Mesendoderm (in vitro differentiated cells): ENCODE data around the gene CA11.

Experiments
- DNase-seq: peaks from one replicate; pipeline ENCODE4 v3.0.0; 2013
- H2AK5ac ChIP-seq: 2 replicates; pipeline ENCODE4 v1.6.1; 2013; ENCODE audit warnings: low read length, inconsistent platforms
- H2BK120ac ChIP-seq: 2 replicates; pipeline ENCODE4 v1.6.1; 2013; ENCODE audit warnings: low read depth, mild to moderate bottlenecking, low read length, moderate library complexity, mixed read lengths
- H2BK15ac ChIP-seq: replicated peaks from 2 replicates; pipeline ENCODE4 v1.6.1; 2013; ENCODE audit warnings: low read depth, mild to moderate bottlenecking, moderate library complexity
- H2BK5ac ChIP-seq: 2 replicates; pipeline ENCODE4 v1.6.1; 2013; ENCODE audit warnings: low read length, inconsistent platforms
- H3K18ac ChIP-seq: 2 replicates; pipeline ENCODE4 v1.6.1; 2013; ENCODE audit warnings: mild to moderate bottlenecking, low read length, mixed read lengths
- H3K23ac ChIP-seq: one replicate; pipeline ENCODE4 v1.6.1; 2013; ENCODE audit warnings: low read length
- H3K27ac ChIP-seq: 2 replicates; pipeline ENCODE4 v1.5.1; 2013; ENCODE audit warnings: low read depth, mild to moderate bottlenecking, inconsistent platforms, low read length, moderate library complexity
- H3K27me3 ChIP-seq: 2 replicates; pipeline ENCODE4 v1.6.1; 2013; ENCODE audit warnings: low read length, control low read depth, mild to moderate bottlenecking, inconsistent platforms; ENCODE audit not compliant: insufficient read depth, poor library complexity
- H3K36me3 ChIP-seq: 2 replicates; pipeline ENCODE4 v1.6.1; 2013; ENCODE audit warnings: low read length, inconsistent platforms; ENCODE audit not compliant: control insufficient read depth, insufficient read depth
- H3K4ac ChIP-seq: one replicate; pipeline ENCODE4 v1.6.1; 2013; ENCODE audit warnings: low read depth, mild to moderate bottlenecking, low read length, moderate library complexity
- H3K4me1 ChIP-seq: 2 replicates; pipeline ENCODE4 v1.6.1; 2013; ENCODE audit warnings: low read depth, low read length, inconsistent platforms; ENCODE audit not compliant: control insufficient read depth
- H3K4me2 ChIP-seq: 2 replicates; pipeline ENCODE4 v1.6.1; 2013; ENCODE audit warnings: low read length
- H3K4me3 ChIP-seq: 2 replicates; pipeline ENCODE4 v1.5.1; 2013; ENCODE audit warnings: mild to moderate bottlenecking, low read length
- H3K56ac ChIP-seq: one replicate; pipeline ENCODE4 v1.6.1; 2013; ENCODE audit warnings: low read length
- H3K79me1 ChIP-seq: 2 replicates; pipeline ENCODE4 v1.6.1; 2013; ENCODE audit warnings: low read length, inconsistent platforms
- H3K79me2 ChIP-seq: 2 replicates; pipeline ENCODE4 v1.6.1; 2013; ENCODE audit warnings: mild to moderate bottlenecking, low read length; ENCODE audit not compliant: control insufficient read depth, insufficient read depth
- H3K9ac ChIP-seq: 2 replicates; pipeline ENCODE4 v1.6.1; 2013; ENCODE audit warnings: low read length, inconsistent platforms
- H4K5ac ChIP-seq: one replicate; pipeline ENCODE4 v1.6.1; 2013; ENCODE audit warnings: low read length
- H4K8ac ChIP-seq: one replicate; pipeline ENCODE4 v1.6.1; 2013; ENCODE audit warnings: low read depth, mild to moderate bottlenecking, control low read depth, low read length, moderate library complexity
- WGBS: extraction: QIAGEN DNeasy Blood & Tissue Kit; methylation state at CpG from one replicate; pipeline ENCODE4 v1.1.7; 2013; ENCODE audit warnings: low lambda C conversion rate, missing lambda C conversion rate; ENCODE audit not compliant: insufficient coverage; ENCODE audit errors: extremely low coverage; 5-methylcytosine and 5-hydroxymethylcytosine counted together

Gene CA11

DNA sequence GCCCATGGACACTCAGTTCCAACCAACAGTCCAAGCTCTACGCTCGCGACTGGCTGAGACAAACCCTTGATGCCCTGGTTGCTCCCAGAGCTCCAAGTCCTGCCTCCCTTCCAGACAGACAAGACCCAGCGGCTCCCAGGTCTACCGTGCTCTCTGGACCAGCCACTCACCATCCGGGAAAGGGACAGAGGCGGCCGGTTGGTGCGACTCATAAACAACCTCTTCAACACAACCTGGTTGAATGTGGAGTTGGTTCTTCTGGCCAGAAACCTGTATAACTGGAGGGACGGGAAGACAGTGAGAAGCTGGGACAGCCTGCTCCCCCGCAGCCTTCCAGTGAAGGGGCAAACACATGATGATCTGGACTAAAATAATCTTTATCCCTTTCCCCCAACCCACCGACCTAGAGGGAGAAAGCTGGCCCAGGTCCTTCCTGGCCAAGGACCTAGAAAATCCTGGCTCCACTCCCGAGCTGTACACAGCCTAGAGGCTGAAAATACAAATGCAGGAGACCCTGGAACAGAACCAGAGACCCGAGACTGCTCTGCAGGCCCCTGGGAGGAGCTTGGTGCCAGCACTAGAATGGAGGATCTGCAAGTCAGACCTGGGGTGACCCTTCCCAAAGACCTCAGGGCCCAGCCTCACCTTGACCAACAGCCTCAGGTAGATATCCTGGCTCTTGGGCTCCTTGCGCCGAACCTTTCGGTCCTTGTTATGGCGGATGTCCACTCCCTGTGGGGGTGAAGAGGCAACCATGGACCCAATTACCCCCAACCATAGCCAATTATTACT, 28.6 kb downstream of the CA11 start:
- Histone ChIP-seq H3K23ac (no peak overlapping the region), H4K5ac (no peak overlapping the region), H3K27ac (no peak overlapping the region), H2AK5ac (no peak overlapping the region), H3K9ac (peak overlapping the region; percentile 92), H3K4me3 (peak overlapping the region; percentile 99), H3K4me1 (peaks cover 11% of the 10 kb centered on the region), H3K36me3 (peaks cover 26% of the 10 kb centered on the region), H2BK120ac (no peak overlapping the region), H3K79me1 (peaks cover 11% of the 10 kb centered on the region), H3K56ac (peak overlapping the region; percentile 95), H3K18ac (no peak overlapping the region), H2BK15ac (no peak overlapping the region), H2BK5ac (no peak overlapping the region), H3K79me2 (peaks cover 33% of the 10 kb centered on the region), H3K4me2 (peak overlapping the region; percentile 67), H3K27me3 (no peaks in the 10 kb centered on the region), H4K8ac (no peak overlapping the region), H3K4ac (no peak overlapping the region)
- no CpG with 5 or more reads among the region's 18 CpGs for WGBS
- no peak for DNase-seq

GRCh38 chr19:48616491-48617056, 29.4 kb downstream of the CA11 start:
- Histone ChIP-seq H2BK15ac (no peak overlapping the region), H4K8ac (no peak overlapping the region), H3K9ac (peak overlapping the region; percentile 92), H3K27me3 (no peaks in the 10 kb centered on the region), H3K18ac (no peak overlapping the region), H3K79me2 (peaks cover 33% of the 10 kb centered on the region), H2AK5ac (no peak overlapping the region), H3K23ac (no peak overlapping the region), H3K4me3 (no peak overlapping the region), H2BK120ac (no peak overlapping the region), H3K36me3 (peaks cover 26% of the 10 kb centered on the region), H3K27ac (no peak overlapping the region), H3K4me2 (no peak overlapping the region), H3K4me1 (peaks cover 11% of the 10 kb centered on the region), H3K56ac (peak overlapping the region; percentile 95), H2BK5ac (no peak overlapping the region), H3K79me1 (peaks cover 11% of the 10 kb centered on the region), H3K4ac (no peak overlapping the region), H4K5ac (no peak overlapping the region)
- no CpG with 5 or more reads among the region's 12 CpGs for WGBS
- no peak for DNase-seq

- no peak overlapping the region for H2BK15ac ChIP-seq
- no peak overlapping the region for H3K18ac ChIP-seq
- no peaks in the 10 kb centered on the region for H3K27me3 ChIP-seq
- H3K27ac ChIP-seq: no peak overlapping the region
- no peak overlapping the region for H2AK5ac ChIP-seq
- H3K4me1 ChIP-seq: peaks cover 11% of the 10 kb centered on the region
- H3K56ac ChIP-seq: peak overlapping the region; percentile 49
- no CpG with 5 or more reads among the region's 16 CpGs for WGBS
- no peak overlapping the region for H3K4ac ChIP-seq
- no peak overlapping the region for H2BK120ac ChIP-seq
- peak overlapping the region; percentile 92 for H3K9ac ChIP-seq
- no peak overlapping the region for H4K5ac ChIP-seq
- H3K36me3 ChIP-seq: peaks cover 26% of the 10 kb centered on the region
- no peak overlapping the region for H4K8ac ChIP-seq
- H2BK5ac ChIP-seq: no peak overlapping the region
- no peak for DNase-seq
- peaks cover 11% of the 10 kb centered on the region for H3K79me1 ChIP-seq
- H3K79me2 ChIP-seq: peaks cover 33% of the 10 kb centered on the region
- H3K4me3 ChIP-seq: no peak overlapping the region
- H3K23ac ChIP-seq: no peak overlapping the region
- no peak overlapping the region for H3K4me2 ChIP-seq
Measured at GRCh38 chr19:48616041-48616436, 29.9 kb downstream of the CA11 start.

- Histone ChIP-seq H2BK15ac (no peak overlapping the region), H3K18ac (no peak overlapping the region), H3K36me3 (peaks cover 26% of the 10 kb centered on the region), H3K27ac (peak overlapping the region; percentile 71), H3K56ac (peak overlapping the region; percentile 65), H3K4ac (no peak overlapping the region), H3K79me1 (peaks cover 11% of the 10 kb centered on the region), H3K27me3 (no peaks in the 10 kb centered on the region), H2BK5ac (no peak overlapping the region), H2AK5ac (no peak overlapping the region), H3K79me2 (peaks cover 33% of the 10 kb centered on the region), H3K9ac (peak overlapping the region; percentile 40), H3K4me3 (no peak overlapping the region), H2BK120ac (no peak overlapping the region), H4K5ac (no peak overlapping the region), H3K23ac (no peak overlapping the region), H4K8ac (no peak overlapping the region), H3K4me2 (no peak overlapping the region), H3K4me1 (peaks cover 11% of the 10 kb centered on the region)
- DNase-seq: no peak
- no CpG with 5 or more reads among the region's 19 CpGs for WGBS
Measured at GRCh38 chr19:48615231-48616040, 30.6 kb downstream of the CA11 start.

DNA sequence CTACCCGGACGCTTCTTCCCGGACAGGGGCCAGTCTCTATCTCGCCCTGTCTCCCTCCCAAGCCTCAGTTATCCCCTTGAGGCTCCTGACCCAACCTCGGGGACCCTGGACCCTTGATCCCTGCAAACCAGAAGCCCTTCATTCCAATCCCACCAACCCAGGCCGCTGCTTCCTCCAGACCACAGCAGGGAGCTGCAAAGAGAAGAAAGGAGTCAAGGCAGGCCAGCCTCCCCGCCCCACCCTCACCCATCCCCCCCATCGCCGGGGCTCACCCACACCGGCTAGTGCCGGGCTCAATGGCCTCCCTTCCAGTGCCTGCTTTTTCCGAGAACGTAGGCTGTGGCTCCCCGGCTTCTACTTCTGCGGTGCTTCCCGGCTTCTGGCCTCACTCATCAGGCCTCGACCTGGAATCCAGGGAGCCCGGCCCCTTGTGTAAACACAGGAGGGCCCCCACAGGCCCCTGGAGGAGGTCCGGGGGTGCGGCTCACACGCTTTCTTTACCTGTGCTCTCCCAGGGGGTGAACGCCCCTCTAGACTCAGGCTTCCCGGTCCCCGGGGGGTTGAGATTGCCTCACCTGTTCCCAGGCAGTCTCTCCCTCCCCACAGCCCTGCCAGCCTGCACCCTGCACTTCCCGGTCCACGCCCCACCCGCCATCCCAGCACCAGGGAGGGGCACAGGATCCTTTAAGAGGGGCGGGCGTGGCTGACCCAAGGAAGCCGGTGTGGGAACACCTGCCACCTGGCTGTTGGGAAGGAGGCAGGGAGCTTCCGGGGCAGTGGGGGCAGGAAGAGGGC, 31.4 kb downstream of the CA11 start, which contains the start of gene FAM83E:
FAM83E (minus strand) TSS at position 641 of the 795 bp plus-strand sequence. CDS start 1,704 bp downstream, outside the sequence.
- Histone ChIP-seq H3K79me1 (peaks cover 11% of the 10 kb centered on the region), H3K4ac (no peak within 1 kb of the TSS), H3K79me2 (peaks cover 33% of the 10 kb centered on the region), H3K9ac (peak within 1 kb of the TSS; percentile 51), H2BK5ac (no peak within 1 kb of the TSS), H4K5ac (no peak within 1 kb of the TSS), H3K18ac (peak within 1 kb of the TSS; percentile 24), H3K36me3 (peaks cover 26% of the 10 kb centered on the region), H3K23ac (no peak within 1 kb of the TSS), H4K8ac (no peak within 1 kb of the TSS), H2BK15ac (no peak within 1 kb of the TSS), H2BK120ac (no peak within 1 kb of the TSS), H3K4me3 (no peak within 1 kb of the TSS), H3K27ac (peak within 1 kb of the TSS; percentile 71), H3K27me3 (no peaks in the 10 kb centered on the region), H3K4me1 (peaks cover 8% of the 10 kb centered on the region), H3K56ac (peak within 1 kb of the TSS; percentile 65), H2AK5ac (no peak within 1 kb of the TSS), H3K4me2 (no peak within 1 kb of the TSS)
- peak; percentile 78 for DNase-seq
- no CpG with 5 or more reads among the region's 31 CpGs for WGBS
